CD4-positive, alpha-beta T cell treated with Interleukin-4 for 1 hour (primary cell): ENCODE data around the gene SIDT2.
"Not testable (repeated sequence)": the region's sequence is repeated elsewhere in the genome, so short reads cannot be mapped to it uniquely, and the experiment has no call there.

Experiments used
- DNase-seq, 2 donors: peaks; one replicate each; pipeline ENCODE4 v3.0.0-alpha.2; 2020 to 2022

SIDT2 gene

GRCh38 chr11:117172724-117173421 lies 5.7 kb upstream of the SIDT2 start:
- no peak for DNase-seq

GRCh38 chr11:117175104-117175503 lies 3.4 kb upstream of the SIDT2 start:
- no peak for DNase-seq

DNA sequence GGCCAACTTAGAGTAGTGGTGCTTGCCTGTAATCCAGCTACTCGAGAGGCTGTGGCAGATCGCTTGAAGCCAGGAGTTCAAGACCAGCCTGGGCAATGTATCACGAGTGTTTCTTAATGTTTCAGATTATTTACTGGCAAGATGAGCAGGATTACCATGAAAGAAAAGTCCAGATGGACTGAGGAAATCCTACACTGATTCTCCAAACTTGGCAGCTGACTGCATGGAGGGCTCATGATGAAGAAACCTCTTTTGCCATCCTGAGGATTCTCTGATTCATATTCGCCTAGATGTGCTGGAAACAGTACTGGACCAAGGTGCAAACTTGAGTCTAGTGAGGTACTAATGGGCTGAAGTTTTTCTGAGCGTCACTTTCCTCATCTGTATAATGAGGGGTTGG lies 2.8 kb upstream of the SIDT2 start:
- DNase-seq = no peak

DNA sequence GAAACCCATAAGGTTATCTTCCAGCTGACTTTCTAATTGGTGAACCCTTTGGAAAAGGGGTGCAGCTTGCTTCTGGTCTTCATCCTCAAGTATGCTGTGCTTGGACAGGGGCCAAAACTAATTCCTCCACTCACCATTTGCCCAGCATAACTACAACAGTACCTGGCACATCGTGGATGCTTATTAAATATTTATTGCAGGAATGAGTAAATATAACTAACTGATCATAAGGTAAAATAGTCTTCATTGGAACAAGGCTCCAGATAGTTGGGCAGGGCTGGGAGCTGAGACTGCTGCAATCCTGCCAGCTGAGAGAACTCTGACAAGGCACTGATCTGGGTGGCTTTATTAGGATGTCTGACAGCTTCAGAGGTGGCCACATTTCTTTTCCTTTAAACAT lies 2.4 kb upstream of the SIDT2 start:
- DNase-seq = no peak

GRCh38 chr11:117177534-117178209 lies 871 bp upstream of the SIDT2 start:
- DNase-seq = no peak

- DNase-seq = peak; percentile 48 to 50
Measured at GRCh38 chr11:117179048-117179999, 781 bp downstream of the SIDT2 start.

DNA sequence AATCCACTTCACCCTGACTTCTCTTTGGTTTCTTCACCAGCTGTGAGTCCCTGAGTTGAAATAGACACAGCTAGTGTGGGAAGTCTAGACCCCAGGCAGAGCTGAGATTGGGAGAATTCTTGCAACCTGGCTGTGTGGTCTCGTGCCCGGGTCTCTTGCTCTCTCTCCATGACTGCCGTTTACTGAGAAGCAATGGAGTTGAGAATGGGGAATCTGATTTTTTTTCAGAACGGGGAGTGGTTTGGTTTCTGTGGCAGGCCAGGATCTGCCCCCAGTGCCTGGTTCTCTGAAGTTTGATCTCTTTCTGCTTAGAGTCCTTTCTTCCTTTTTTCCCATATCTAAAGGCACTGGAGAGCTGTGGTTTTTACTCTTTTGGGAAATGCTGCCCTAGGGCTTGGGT lies 1.5 kb downstream of the SIDT2 start:
- no peak for DNase-seq

- DNase-seq = peak; percentile 71 to 74
Measured at GRCh38 chr11:117180661-117181585, 2.4 kb downstream of the SIDT2 start.

- no peak for DNase-seq
Measured at GRCh38 chr11:117181586-117182550, 3.3 kb downstream of the SIDT2 start.

DNA sequence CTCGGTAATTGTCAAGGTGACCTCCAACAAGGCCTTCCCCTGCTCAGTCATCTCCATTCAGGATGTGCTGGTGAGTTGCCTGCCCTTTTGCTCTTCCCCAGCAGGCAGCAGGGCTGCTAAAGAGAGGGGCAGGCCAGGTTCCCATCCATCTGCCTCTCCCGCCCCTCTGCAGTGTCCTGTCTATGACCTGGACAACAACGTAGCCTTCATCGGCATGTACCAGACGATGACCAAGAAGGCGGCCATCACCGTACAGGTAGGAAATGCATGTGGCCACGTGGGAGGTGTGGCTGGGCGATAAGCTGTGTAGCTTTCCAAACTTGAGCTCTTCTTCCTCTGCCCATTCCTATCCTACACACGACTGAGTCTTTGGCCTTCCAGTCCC lies 4.0 kb downstream of the SIDT2 start:
- no peak for DNase-seq

GRCh38 chr11:117183178-117183577 lies 4.6 kb downstream of the SIDT2 start:
- not testable (repeated sequence) for DNase-seq

- no peak for DNase-seq
Measured at GRCh38 chr11:117183724-117184349, 5.3 kb downstream of the SIDT2 start.

DNA sequence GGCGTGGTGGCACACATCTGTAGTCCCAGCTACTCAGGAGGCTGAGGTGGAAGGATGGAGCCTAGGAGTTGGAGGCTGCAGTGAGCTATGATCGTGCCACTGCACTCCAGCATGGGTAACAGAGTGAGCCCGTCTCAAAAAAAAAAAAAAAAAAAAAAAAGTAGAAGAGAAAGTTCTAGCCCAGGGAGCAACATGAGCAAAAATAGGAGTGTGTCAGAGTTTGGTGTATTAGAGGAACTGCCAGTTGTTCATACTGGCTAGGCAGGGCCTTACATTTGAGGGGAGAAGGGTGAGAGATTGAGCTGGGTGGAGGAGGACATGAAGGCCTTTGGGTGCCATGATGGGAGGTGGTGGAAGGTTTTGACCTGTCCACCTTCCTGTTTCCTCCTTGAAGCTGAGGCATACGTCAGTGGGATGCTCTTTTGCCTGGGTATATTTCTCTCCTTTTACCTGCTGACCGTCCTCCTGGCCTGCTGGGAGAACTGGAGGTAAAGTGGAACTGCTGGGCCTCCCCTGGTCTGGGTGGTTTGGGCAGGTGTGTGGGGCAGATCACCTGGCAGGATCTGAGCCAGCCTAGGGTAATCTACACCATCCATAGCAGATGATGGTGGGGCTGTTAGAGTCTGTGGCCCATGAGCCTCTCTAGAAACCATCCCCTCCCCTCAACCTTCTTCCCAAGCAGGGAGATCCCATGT lies 7.3 kb downstream of the SIDT2 start:
- DNase-seq = peak in 1 of 2 donors; percentile 30

DNA sequence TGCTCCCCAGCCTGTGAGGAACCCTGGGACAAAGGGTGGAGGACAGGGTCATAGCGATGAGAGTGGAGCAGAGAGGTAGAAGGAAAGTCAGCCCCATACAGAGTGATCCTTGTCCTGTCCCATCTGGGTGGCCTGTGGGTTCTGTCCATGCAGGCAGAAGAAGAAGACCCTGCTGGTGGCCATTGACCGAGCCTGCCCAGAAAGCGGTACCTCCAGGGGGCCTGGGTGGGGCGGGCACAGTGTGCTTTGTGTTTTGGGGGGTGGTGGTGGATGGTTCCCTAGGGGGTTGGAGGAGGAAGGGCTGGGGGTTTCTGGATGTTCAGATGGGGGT lies 7.9 kb downstream of the SIDT2 start:
- DNase-seq = no peak

GRCh38 chr11:117187007-117187406 lies 8.5 kb downstream of the SIDT2 start:
- peak in 1 of 2 donors; percentile 7 for DNase-seq

GRCh38 chr11:117187428-117187798 lies 8.9 kb downstream of the SIDT2 start:
- DNase-seq = no peak

DNA sequence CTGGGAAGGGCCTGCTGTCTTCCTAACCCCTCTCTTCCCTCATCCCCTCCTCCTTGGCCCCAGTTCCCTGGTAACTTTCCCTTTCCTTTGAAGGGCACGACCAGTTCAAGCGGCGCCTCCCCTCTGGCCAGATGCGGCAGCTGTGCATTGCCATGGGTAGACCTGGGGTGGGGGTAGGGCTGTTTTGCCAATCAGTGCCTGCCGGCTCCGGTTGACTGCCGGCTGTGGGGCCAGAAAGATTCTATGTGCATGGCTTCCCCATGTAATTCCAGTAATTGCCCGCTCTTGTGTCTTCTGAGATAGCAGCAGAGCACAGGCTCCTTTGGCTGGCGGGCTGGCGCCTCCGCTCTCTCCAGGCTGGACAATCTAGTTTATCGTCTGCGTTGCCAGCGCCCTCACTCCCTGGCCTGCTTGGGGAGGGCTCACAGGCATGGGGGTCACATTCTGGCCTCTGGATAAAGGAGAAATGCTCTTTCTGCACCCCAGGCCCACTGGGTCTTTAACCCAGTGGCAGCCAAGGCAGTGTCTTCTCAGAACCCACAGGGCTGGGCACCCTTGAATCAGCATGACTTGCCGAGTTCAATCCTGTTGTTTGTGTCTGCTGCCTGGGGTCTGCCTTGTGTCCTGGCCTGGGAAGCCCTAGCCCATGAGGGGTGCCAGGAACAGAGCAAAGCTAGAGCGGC lies 9.4 kb downstream of the SIDT2 start:
- peak in 1 of 2 donors; percentile 8 for DNase-seq

GRCh38 chr11:117188620-117189081 lies 10.1 kb downstream of the SIDT2 start:
- no peak for DNase-seq

- peak; percentile 15 to 82 for DNase-seq
Measured at GRCh38 chr11:117189191-117189940, 10.8 kb downstream of the SIDT2 start.
